Effector memory CD8-positive, alpha-beta T cell (primary cell): ENCODE measurements around the gene TMEM219.
"Not testable (repeated sequence)": the region's sequence is repeated elsewhere in the genome, so short reads cannot be mapped to it uniquely, and the experiment has no call there.

Source experiments
- ATAC-seq: fragments of 150-1000 bp; cut with Tn5 transposase; replicated peaks from 2 replicates; pipeline ENCODE4 v1.10.0; 2021; ENCODE audit warnings: mild to moderate bottlenecking, moderate library complexity
- DNase-seq, 3 experiments: peaks; one replicate each; pipeline ENCODE4 v3.0.0; 2021
- H3K27ac Mint-ChIP-seq, 2 donors: one replicate each; pipeline ENCODE4 v1.8.0; 2022; ENCODE audit warnings: mild to moderate bottlenecking in 2 of 2, mixed read lengths in 2 of 2, moderate library complexity in 2 of 2
- H3K27me3 Mint-ChIP-seq, 2 donors: one replicate each; pipeline ENCODE4 v1.8.0; 2022; ENCODE audit warnings: mixed read lengths in 2 of 2
- H3K36me3 Mint-ChIP-seq: one replicate; pipeline ENCODE4 v1.8.0; 2022; ENCODE audit warnings: mild to moderate bottlenecking, moderate library complexity, mixed read lengths; ENCODE audit not compliant: insufficient read depth
- H3K4me1 Mint-ChIP-seq, 2 donors: one replicate each; pipeline ENCODE4 v1.8.0; 2022; ENCODE audit warnings: low read depth in 2 of 2, mixed read lengths in 2 of 2
- H3K4me3 Mint-ChIP-seq, 2 donors: one replicate each; pipeline ENCODE4 v1.8.0; 2022; ENCODE audit warnings: mild to moderate bottlenecking in 2 of 2, mixed read lengths in 2 of 2, moderate library complexity in 2 of 2
- H3K9me3 Mint-ChIP-seq, 2 donors: one replicate each; pipeline ENCODE4 v1.8.0; 2022; ENCODE audit warnings: mixed read lengths in 2 of 2

The TMEM219 gene

DNA sequence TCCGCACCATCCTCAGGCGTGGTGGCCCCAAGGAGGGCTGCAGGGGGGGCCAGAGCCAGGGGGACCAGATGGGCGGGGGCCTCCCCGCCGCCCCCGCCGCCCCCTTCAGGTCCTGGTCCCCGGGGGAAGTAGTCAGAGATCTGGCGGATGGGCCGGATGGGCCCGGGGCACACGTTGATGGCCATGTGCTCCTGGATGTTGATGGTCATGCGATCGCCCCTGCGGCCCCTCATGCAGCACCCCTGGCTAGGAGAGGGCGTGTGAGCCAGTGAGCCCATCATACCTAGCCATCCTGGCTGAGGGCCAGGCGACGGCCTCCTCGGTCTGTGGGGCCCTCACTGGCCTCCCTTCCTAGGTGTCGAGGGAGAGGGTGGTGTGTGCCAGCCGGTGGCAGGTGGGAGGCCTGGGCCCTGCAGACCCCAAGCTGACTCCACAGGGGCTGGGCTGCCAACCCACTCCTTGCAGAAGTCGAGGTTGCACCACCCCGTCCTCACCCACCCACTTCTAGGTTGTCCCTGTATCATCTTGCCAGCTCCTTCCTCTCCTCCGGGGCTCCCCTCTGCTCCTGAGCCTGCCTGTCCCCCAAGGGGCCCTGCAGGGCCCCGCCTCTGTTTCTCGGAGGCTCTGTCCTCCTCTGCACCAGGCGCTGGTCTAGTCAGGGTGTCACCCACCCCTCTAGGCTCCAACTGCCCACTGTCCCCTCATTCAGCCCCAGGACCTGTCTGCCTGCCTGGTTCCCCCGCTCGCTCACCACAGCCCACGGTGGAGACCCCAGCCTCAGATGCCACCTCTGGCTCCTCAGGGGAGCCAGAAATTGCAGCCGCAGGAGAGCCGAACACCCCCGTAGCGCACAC is 48.3 kb downstream of the TMEM219 start:
- DNase-seq (no peak), ATAC-seq (peak; percentile 16)
- peaks cover 29 to 45% of the 10 kb centered on the region in 2 donors for H3K27me3 Mint-ChIP-seq
- H3K27ac Mint-ChIP-seq = no peak overlapping the region
- peaks cover 7% of the 10 kb centered on the region for H3K36me3 Mint-ChIP-seq
- H3K9me3 Mint-ChIP-seq = no peaks in the 10 kb centered on the region
- H3K4me3 Mint-ChIP-seq = peak overlapping the region; percentile 77 to 85
- peaks cover 11 to 14% of the 10 kb centered on the region in 2 donors for H3K4me1 Mint-ChIP-seq

DNA sequence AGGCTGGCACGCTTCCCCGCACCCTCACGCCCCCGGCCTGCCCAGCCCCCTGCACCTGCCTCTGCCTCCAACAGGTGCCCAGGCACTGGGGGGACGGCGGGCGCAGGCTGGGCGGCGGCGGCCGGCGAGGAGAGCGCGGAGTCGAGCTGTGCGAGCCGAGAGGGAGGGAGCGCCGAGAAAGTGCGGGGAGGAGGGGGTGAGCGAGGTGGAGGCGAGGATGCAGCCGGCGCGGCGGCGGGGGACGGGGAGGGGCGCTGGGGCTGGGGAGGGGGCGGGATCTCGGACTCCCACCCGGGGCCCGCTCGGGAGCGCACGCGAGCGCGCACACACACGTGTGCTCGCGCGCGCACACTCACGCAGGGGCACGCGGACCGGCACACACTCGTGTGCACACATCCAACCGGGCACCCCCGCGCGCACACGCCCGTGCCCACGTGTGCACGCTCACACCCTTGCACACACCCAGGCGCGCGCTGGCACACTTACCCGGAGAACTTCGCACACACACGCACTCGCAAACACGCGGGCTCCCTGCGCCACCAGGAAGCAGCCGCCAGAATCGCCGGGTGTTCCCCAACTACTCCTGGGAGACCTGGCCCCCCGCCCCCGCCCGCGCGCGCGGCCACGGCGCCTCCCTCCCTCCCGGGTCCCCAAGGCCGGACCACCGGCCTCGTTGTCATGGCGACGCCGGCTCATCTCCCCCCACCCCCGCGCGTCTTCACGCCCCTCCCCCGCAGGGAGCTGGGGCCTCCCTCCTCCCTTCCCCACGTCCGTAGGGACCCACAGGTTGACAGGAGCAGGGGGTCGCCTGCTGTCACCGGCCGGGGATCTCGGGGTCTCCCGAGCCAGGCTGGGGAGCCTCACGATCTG is 49.2 kb downstream of the TMEM219 start, which contains the start of gene DOC2A:
TSS of gene DOC2A (minus strand) at position 184 of the 870 bp plus-strand sequence. CDS start 805 bp downstream, outside the sequence.
- ATAC-seq = peak; percentile 79
- H3K36me3 Mint-ChIP-seq = peaks cover 4% of the 10 kb centered on the region
- no peak for DNase-seq
- no peak within 1 kb of the TSS for H3K27ac Mint-ChIP-seq
- H3K9me3 Mint-ChIP-seq = no peaks in the 10 kb centered on the region
- peaks cover 29 to 45% of the 10 kb centered on the region in 2 donors for H3K27me3 Mint-ChIP-seq
- H3K4me3 Mint-ChIP-seq = peak within 1 kb of the TSS; percentile 77 to 85
- peaks cover 11 to 14% of the 10 kb centered on the region in 2 donors for H3K4me1 Mint-ChIP-seq

DNA sequence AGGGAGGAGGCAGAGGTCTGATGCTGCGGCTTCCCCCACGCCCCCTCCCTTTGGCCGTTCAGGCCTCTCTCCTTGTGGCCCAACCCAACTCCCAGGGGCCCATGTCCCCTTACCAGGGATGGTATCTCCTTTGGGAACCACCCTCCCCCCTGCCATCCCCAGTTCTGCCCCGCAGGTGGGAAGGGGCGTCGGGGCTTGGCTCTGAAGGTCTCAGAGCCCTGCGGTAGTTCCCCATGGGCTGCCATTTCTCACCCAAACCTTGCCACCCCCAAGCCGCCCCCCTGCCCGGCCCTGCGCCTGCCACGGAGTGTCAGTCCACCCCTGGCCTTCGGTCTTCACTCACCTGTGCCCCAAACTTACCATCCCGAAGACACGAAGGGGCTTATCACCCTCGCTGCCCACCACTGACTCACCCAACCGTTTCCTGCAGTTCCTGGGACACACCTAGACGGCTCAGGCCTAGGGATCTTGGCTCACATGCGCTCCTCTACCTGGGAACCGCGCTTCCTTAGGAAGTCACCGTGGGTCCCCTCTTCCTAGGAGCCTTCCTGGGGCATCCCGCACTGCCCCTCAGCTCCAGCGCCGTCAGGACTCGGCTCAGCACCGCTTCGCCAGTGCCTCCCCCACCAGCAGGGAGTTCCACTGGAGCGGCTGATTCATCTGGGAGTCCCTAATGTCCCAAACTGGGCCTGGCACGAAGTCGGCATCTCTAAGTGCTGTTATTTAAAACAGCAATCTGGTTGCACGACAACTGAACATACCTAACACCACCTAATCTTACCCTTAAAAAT is 50.0 kb downstream of the TMEM219 start:
- H3K9me3 Mint-ChIP-seq = no peaks in the 10 kb centered on the region
- ATAC-seq (no peak), DNase-seq (no peak)
- H3K4me3 Mint-ChIP-seq = peak overlapping the region; percentile 77 to 85
- H3K27me3 Mint-ChIP-seq = peaks cover 29 to 51% of the 10 kb centered on the region in 2 donors
- peaks cover 11 to 14% of the 10 kb centered on the region in 2 donors for H3K4me1 Mint-ChIP-seq
- H3K27ac Mint-ChIP-seq = no peak overlapping the region
- peaks cover 4% of the 10 kb centered on the region for H3K36me3 Mint-ChIP-seq

DNA sequence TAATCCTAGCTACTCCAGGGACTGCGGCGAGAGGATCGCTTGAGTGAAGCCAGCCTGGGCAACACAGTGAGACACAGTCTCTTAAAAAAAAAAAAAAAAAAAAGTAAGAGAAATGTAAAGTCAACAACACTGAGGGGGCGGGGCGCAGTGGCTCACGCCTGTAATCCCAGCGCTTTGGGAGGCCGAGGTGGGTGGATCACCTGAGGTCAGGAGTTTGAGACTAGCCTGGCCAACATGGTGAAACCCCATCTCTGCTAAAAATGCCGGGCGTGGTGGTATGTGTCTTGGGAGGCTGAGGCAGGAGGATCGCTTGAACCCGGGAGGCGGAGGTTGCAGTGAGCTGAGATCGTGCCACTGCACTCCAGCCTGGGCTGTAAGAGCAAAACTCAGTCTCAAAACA is 50.7 kb downstream of the TMEM219 start:
- H3K4me3 Mint-ChIP-seq, ATAC-seq, H3K27ac Mint-ChIP-seq, H3K9me3 Mint-ChIP-seq, DNase-seq, H3K36me3 Mint-ChIP-seq: not testable (repeated sequence)
- Mint-ChIP-seq H3K4me1 (peaks cover 11 to 14% of the 10 kb centered on the region in 2 donors), H3K27me3 (peaks cover 29 to 50% of the 10 kb centered on the region in 2 donors)

DNA sequence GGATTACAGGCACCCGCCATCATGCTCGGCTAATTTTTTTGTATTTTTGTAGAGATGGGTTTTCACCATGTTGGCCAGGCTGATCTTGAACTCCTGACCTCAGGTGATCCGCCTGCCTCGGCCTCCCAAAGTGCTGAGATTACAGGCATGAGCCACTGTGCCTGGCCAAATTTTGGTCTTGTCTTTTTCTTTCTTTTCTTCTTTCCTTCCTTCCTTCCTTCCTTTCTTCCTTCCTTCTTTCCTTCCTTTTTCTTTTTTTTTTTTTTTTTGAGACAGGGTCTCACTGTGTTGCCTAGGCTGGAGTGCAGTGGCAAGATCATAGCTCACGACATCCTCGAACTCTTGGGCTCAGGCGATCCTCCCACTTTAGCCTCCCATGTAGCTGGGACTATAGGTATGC is 53.6 kb downstream of the TMEM219 start:
- peaks cover 11 to 22% of the 10 kb centered on the region in 2 donors for H3K27me3 Mint-ChIP-seq
- H3K4me3 Mint-ChIP-seq, H3K4me1 Mint-ChIP-seq, H3K27ac Mint-ChIP-seq, H3K9me3 Mint-ChIP-seq, DNase-seq, H3K36me3 Mint-ChIP-seq, ATAC-seq: not testable (repeated sequence)

DNA sequence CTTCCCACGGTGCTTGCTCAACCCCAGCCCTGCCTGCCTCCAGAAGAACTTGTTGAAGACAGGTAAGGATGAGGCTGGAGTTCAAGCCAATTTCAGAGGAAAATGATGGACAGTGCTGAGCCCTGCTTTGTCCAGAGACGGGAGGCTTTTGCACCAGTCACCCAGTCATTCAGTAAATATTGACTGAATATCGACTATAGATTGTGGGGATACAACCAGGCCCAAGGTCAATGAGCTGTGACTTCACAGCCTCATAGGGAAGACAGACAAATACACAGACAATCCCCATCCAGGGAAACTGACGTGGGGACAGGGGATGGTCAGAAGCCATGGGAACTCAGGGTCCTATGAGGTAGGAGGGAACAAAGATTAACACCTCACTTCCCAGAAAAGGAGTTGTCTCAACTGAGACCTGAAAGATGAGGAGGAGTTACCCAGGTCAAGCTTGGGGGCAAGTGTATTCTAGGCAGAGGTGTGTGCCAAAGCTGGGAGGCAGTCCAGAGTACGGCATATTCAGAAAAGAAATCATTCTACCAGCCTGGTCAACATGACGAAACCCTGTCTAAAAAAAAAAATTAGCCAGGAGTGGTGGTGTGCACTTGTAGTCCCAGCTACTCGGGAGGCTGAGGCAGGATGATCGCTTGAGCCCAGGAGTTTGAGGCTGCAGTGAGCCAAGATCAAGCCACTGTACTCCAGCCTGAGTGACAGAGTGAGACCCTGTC is 54.8 kb downstream of the TMEM219 start:
- no peak overlapping the region for H3K27ac Mint-ChIP-seq
- H3K4me1 Mint-ChIP-seq = peaks cover 14 to 15% of the 10 kb centered on the region in 2 donors
- H3K27me3 Mint-ChIP-seq = peaks cover 6 to 13% of the 10 kb centered on the region in 2 donors
- DNase-seq (no peak), ATAC-seq (no peak)
- H3K36me3 Mint-ChIP-seq = no peaks in the 10 kb centered on the region
- H3K9me3 Mint-ChIP-seq = no peaks in the 10 kb centered on the region
- H3K4me3 Mint-ChIP-seq = no peak overlapping the region

DNA sequence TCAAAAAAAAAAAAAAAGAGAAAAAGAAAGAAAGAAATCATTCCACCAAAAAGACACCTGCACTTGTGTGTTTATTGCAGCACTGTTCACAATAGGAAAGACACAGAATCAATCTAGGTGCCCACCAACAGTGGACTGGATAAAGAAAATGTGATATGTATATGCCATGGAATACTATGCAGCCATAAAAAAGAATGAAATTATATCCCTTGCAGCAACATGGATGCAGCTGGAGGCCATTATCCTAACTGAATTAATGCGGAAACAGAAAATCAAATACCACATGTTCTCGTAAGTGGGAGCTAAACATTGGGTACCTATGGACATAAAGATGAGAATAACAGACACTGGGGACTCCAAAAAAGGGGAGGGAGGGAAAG is 55.4 kb downstream of the TMEM219 start:
- Mint-ChIP-seq H3K9me3 (no peaks in the 10 kb centered on the region), H3K27ac (no peak overlapping the region), H3K4me3 (no peak overlapping the region), H3K4me1 (peaks cover 9 to 11% of the 10 kb centered on the region in 2 donors), H3K36me3 (no peaks in the 10 kb centered on the region), H3K27me3 (peaks cover under 1 to 8% of the 10 kb centered on the region in 2 donors)
- ATAC-seq = no peak
- no peak for DNase-seq

DNA sequence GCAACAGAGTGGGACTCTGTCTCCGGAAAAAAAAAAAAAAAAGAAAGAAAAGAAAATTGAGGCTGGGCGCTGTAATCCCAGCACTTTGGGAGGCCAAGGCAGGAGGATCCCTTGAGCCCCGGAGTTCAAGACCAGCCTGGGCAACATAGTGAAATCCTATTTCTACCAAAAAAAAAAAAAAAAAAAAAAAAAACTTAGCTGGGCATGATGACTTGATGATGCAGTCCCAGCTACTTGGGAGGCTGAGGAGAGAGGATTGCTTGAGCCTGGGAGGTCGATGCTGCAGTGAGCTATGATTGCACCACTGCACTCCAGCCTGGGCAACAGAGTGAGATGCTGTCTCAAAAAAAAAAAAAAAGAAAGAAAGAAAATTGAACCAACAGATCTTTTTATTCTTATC is 56.1 kb downstream of the TMEM219 start:
- H3K27me3 Mint-ChIP-seq, H3K4me3 Mint-ChIP-seq, ATAC-seq, H3K27ac Mint-ChIP-seq, DNase-seq, H3K36me3 Mint-ChIP-seq, H3K9me3 Mint-ChIP-seq: not testable (repeated sequence)
- H3K4me1 Mint-ChIP-seq = peaks cover 9 to 11% of the 10 kb centered on the region in 2 donors

DNA sequence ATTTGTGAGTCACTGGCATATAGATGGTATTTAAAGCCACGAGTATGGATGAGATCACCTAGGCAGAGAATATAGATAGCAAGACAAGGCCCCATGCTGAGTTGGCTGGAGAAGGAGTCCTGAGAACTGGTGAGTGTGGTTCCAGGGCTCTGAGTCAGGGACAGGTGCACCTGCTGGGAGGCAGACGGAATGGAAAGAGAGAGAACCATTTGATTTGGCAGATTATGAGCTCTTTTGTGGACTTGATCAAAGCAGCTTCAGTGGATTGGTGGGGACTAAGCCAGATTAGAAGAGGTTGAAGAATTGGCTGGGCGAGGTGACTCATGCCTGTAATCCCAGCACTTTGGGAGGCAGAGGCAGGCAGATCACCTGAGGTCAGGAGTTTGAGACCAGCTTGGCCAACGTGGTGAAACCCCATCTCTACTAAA is 56.9 kb downstream of the TMEM219 start:
- no peaks in the 10 kb centered on the region for H3K36me3 Mint-ChIP-seq
- H3K4me3 Mint-ChIP-seq = no peak overlapping the region
- no peak overlapping the region for H3K27ac Mint-ChIP-seq
- H3K27me3 Mint-ChIP-seq = peaks cover 0 to 8% of the 10 kb centered on the region in 2 donors
- no peak for ATAC-seq
- no peak for DNase-seq
- no peaks in the 10 kb centered on the region for H3K9me3 Mint-ChIP-seq
- H3K4me1 Mint-ChIP-seq = peaks cover 9 to 11% of the 10 kb centered on the region in 2 donors
